Cortex of kidney (tissue), 1 donor: Measurements from ENCODE around the gene MUC4.
"Not testable (repeated sequence)": the region's sequence is repeated elsewhere in the genome, so short reads cannot be mapped to it uniquely, and the experiment has no call there.

ENCODE experiments used
- DNase-seq: peaks from one replicate; lab custom pipeline; 2025; lab: John Stamatoyannopoulos, UW

MUC4 gene

GRCh38 chr3:195784031-195784430 is 27.7 kb downstream of the MUC4 start:
- not testable (repeated sequence) for DNase-seq

- not testable (repeated sequence) for DNase-seq
Measured at GRCh38 chr3:195781236-195781635, 30.5 kb downstream of the MUC4 start.

DNA sequence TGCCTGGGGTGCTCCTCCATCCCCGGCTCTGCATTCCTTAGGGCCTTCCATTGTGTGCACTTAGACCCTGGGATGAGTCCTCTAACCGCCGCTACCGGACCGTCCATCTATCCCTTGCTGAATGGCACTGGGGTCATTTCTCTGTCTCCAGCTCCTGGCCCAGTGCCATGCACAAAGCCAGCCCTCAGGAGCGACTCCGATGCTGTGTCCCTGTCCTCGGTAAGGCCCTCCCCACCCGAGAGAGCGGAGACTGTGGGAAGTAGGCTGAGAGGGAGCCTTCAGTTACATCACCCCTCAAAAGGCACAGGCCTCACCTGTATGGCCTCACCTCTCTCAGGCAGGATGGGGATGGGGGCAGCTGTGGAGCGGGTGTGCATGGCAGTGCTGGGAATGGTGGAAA is 33.8 kb downstream of the MUC4 start:
- DNase-seq, result no peak

DNA sequence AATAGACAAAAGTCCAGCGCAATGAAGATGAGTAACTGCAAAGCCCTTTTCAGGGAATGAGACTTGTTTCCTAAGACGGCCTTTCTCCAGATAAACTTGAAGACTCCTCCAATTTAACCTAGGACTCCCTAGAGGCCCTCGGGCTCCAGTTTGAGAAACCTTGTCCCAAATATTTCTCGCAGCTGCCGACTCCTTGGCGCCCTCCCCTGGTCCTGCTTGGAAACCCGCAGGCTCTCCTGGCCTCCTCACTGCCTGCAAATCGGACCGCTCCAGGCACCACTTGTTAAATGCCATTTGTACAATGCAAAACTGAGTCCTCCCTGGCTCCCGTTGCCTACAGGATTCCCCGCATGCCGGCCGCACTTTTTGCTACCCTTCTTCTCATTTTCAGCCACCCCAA is 36.8 kb downstream of the MUC4 start:
- no peak for DNase-seq

DNA sequence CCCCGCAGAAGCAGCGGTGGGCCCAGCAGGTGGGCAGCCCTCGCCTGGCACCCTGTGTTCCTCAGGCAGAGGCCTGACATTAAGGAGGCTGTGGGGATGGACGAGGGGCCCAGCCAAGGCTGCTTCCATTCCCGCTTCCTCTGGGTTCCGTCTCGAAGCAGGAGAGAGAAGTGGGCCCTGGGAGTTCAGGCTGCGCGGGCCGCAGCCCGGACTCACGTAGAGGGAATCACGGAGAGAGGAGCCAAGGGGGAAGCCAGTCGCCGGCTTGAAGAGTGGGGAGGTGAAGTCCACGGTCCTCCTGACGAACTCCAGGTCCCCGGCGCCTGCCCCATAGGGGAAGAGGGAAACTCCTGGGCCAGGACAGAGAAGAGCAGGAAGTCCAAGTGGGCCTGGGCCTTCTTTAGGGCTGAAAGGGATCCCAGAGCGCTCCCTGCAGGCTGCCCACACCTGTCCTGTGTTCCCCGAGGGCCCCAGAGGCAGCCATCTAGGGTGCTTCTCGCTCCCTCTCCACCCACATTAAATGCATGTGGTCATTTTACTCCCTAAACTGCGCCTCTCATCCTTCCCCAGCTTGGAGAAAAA is 37.7 kb downstream of the MUC4 start:
- DNase-seq, result no peak

GRCh38 chr3:195771646-195772300 is 40.0 kb downstream of the MUC4 start:
- DNase-seq, result no peak

GRCh38 chr3:195770841-195771645 is 40.7 kb downstream of the MUC4 start:
- not testable (repeated sequence) for DNase-seq

DNA sequence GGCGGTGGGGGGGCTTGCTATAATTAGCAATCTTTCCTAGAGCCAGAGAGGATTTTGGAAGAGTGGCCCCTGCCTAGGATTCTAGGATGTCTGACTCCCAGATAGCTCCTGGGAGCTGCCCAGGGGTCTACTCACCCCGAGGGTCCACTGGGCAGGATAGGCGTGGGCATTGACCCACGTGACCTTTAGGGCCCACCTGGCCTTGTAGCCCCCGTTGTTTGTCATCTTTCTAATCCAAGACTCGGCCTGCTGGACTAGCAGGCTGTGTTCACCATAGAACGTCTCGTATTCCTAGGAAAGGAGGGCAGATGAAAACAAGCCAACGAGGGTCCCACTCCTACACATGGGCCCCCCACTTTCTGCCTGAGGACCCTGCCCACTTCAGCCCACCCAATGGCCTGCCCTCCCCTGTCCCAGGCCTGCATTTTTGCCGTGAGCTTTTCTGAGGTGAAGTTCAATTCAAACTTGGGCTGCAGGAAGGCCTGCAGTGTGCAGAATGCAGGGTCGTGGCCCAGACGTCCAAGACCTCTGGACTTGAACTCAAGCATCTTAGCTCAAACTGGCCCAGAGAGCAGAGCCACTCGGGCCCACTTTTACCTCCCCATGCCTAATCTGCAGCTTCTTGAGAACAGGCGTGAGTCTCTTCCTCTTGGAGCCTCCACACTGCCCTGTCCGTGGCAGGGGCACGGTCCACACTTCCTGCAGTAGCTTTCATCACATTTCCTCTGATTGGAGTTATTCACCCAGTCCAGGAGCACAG is 41.5 kb downstream of the MUC4 start:
- no peak for DNase-seq

DNA sequence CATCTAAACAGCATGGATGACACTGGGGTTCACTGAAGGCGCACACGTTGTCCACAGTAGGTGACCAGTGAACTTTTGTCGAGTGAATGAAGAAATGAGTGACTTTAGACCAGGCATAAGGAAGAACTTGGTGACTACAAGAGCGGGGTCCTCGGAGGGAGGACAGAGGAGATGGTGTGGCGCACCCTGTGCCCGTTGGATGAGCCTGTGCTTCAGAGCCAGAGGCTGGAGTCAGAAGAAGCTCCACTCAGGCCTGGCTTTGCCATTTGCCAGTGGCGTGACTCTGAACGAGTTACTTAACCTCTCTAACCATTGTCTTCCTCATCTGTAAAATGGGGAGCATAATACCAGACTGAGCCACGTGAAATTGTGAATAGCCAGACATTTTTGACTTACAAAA is 42.2 kb downstream of the MUC4 start:
- no peak for DNase-seq

GRCh38 chr3:195768831-195769303 is 42.9 kb downstream of the MUC4 start:
- DNase-seq, result no peak

DNA sequence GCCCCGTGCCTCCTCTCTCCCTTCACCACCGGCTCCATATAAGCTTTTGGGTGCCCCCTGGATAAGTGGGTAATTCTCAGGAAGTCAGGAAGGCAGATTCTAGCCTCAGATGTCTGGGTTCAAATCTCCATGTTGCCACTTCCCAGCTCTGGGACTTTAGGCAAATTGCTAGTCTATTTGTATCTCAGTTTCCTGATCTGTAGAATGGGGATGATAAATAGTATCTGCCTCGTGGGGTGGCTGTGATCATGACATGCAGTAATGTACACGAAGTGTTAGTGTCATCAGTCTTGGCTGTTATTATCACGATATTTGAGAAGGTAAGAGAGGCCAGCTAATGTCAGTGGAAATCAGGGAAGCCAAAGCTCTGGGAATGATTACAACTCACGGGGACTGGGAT is 43.3 kb downstream of the MUC4 start:
- no peak for DNase-seq

DNA sequence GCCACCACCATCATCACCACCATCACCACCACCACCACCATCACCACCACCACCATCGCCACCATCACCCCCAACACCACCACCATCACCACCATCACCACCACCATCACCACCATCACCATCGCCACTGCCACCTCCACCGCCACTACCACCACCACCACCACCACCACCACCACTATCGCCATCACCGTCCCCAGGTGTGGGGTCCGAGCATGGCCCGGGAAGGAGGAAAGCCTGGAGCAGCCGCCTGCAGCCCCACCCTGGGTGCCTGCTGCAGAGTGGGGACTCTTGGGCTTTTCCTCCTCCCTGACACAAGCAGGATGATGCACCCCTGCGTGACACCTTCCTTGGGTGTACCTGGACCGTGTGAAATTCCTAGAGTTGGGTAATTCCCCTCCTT is 43.9 kb downstream of the MUC4 start:
- no peak for DNase-seq

DNA sequence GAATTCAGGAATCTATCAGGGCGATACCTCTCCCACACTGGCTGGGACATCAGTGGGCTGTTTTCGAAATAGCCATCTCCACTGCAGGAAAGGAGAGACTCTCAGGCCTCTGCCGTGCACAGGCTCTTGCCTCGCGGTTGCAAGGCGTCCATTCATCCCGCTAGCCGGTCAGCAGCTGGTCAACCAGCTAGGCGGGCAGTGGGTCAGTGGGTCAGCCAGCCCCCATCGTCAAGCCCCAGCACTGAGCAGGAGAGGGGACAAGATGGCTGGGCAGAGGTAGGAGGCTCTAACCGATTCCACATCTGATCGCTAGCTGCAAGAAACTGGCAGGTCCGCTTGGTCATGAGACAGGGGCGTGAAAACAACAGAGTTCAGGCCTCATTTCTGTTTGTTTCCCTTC is 45.1 kb downstream of the MUC4 start:
- no peak for DNase-seq

GRCh38 chr3:195764961-195765706 is 46.6 kb downstream of the MUC4 start:
- no peak for DNase-seq

- DNase-seq, result no peak
Measured at GRCh38 chr3:195763843-195764825, 47.6 kb downstream of the MUC4 start.

DNA sequence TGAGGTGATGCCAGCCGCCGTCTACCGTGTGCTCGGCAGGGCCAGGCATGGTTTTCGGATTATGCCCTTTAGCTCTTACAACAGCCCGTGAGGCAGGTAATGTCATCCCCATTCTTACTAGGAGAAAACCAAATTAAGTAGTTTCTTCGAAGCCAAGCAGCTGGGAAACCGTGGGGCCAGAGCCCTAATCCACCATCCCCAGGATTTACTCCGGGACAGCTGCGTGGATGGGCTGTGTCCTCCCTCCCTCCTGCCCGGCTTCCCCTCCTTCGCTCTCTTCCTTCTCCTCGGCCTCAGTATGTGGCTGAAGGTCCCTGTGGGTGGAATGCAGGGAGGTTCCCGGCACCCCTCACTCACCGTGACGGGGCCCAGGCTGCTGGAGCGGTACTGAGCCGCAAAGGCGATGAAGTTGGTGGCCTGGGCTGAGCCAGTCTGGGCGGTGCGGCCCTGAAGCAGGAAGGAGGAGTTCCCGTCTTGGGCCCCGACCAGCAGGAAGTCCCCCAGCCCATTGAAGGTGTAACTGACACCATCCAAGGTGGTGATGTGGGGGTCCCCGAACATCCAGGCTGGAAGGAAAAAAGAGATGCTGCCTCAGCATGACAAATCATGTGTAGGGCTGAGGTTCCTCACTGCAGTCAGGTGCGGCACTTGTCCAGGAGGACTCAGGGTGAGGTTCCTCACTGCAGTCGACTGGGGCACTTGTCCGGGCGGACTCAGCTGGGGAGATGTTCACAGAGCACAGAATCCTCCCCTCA is 48.5 kb downstream of the MUC4 start:
- DNase-seq, result no peak

GRCh38 chr3:195762611-195763010 is 49.1 kb downstream of the MUC4 start:
- DNase-seq, result no peak

- no peak for DNase-seq
Measured at GRCh38 chr3:195762249-195762585, 49.5 kb downstream of the MUC4 start.

GRCh38 chr3:195761567-195762248 is 50.0 kb downstream of the MUC4 start:
- DNase-seq, result no peak
